GM12878 (cell line): ENCODE data around the gene CD86. TPM values are rescaled to one million over a fixed set of nuclear protein-coding genes. Genes with fewer than 3 reads are reported as not detected.
A peak's percentile ranks its signal among the peaks of the same experiment; 100 is the strongest.

Experiments used
- ATAC-seq: fragments of 200-7000 bp; cut with Tn5 transposase; 3 replicates; pipeline ENCODE4 v1.9.1; 2020; ENCODE audit warnings: mild to moderate bottlenecking, moderate library complexity
- BruUV-seq: library from RNA; stranded (reverse); fragments of 400-500 nt; replicated peaks from 2 replicates; lab custom pipeline; 2021; lab: Mats Ljungman, UMichigan
- CTCF ChIA-PET: fragments of 300-600 bp; sonication (Branson Sonifier 250); formaldehyde crosslinking; extraction: SDS; loops from one replicate; lab custom pipeline; 2021; ENCODE audit warnings: inconsistent platforms; lab: Yijun Ruan, JAX
- POLR2A ChIA-PET: fragments of 350-600 bp; formaldehyde crosslinking; extraction: SDS; loops from one replicate; lab custom pipeline; 2021; ENCODE audit warnings: inconsistent platforms; lab: Charles Lee
- RAD21 ChIA-PET: fragments of 300-600 bp; sonication (Branson Sonifier 250); formaldehyde crosslinking; loops from one replicate; lab custom pipeline; 2023; ENCODE audit warnings: antibody characterized with exemption; ENCODE audit not compliant: unreplicated experiment; lab: Charles Lee
- SMC1A ChIA-PET: fragments of 300-600 bp; sonication (Branson Sonifier 250); formaldehyde crosslinking; loops from one replicate; lab custom pipeline; 2023; ENCODE audit not compliant: unreplicated experiment, uncharacterized antibody; lab: Charles Lee
- DNase-seq: peaks from one replicate; pipeline ENCODE4 v3.0.0-alpha.2; 2011; ENCODE audit warnings: low read depth, low spot score
- FAIRE-seq: peaks from 3 replicates; lab custom pipeline; 2011; peaks lifted over from hg19 to GRCh38; lab: Jason Lieb, UNC
- H2AFZ ChIP-seq: 2 replicates; pipeline ENCODE4 v1.6.0; 2011; ENCODE audit warnings: low read depth, low read length, control low read depth; ENCODE audit not compliant: control insufficient read depth
- H3K27ac ChIP-seq: 2 replicates; pipeline ENCODE4 v1.5.1; 2011; ENCODE audit warnings: control low read depth; ENCODE audit not compliant: control insufficient read depth, insufficient read depth
- H3K27me3 ChIP-seq, 2 experiments: replicated peaks in 1 of 2; 2 replicates each; pipeline versions ENCODE4 v1.6.0 to v1.6.1; 2011; ENCODE audit warnings: low read length in 1 of 2; ENCODE audit not compliant: control insufficient read depth in 2 of 2, insufficient read depth in 2 of 2
- H3K36me3 ChIP-seq, 2 experiments: 2 replicates each; pipeline ENCODE4 v1.5.1; 2011; ENCODE audit warnings: low read length in 1 of 2; ENCODE audit not compliant: control insufficient read depth in 2 of 2, insufficient read depth in 2 of 2
- H3K4me1 ChIP-seq: 2 replicates; pipeline ENCODE4 v1.6.1; 2011; ENCODE audit warnings: mild to moderate bottlenecking, low read length, moderate library complexity, mixed read lengths; ENCODE audit not compliant: control insufficient read depth, insufficient read depth
- H3K4me2 ChIP-seq: 2 replicates; pipeline ENCODE4 v1.6.0; 2011; ENCODE audit warnings: control low read depth; ENCODE audit not compliant: control insufficient read depth, insufficient read depth
- H3K4me3 ChIP-seq: fragments of 200-600 bp; sonication (generic); 2 replicates; pipeline ENCODE4 v1.5.1; 2016
- H3K79me2 ChIP-seq: 2 replicates; pipeline ENCODE4 v1.6.0; 2011; ENCODE audit warnings: low read length; ENCODE audit not compliant: control insufficient read depth, insufficient read depth
- H3K9ac ChIP-seq: 2 replicates; pipeline ENCODE4 v1.8.0; 2011; ENCODE audit warnings: low read length, control low read depth, mixed read lengths; ENCODE audit not compliant: control insufficient read depth, insufficient read depth
- H3K9me3 ChIP-seq: replicated peaks from 3 replicates; pipeline ENCODE4 v1.5.1; 2011; ENCODE audit warnings: mild to moderate bottlenecking, low read length; ENCODE audit not compliant: control insufficient read depth, insufficient read depth
- H4K20me1 ChIP-seq: 2 replicates; pipeline ENCODE4 v1.6.0; 2011; ENCODE audit not compliant: control insufficient read depth, insufficient read depth
- BRCA1 ChIP-seq: IDR thresholded peaks from 2 replicates; pipeline ENCODE4 v1.6.1; 2011; ENCODE audit warnings: low read depth, low read length, improper control_type of control experiment
- CEBPB ChIP-seq, 2 experiments: fragments of 150-350 bp in 1 of 2; IDR thresholded peaks; 2 replicates each; pipeline ENCODE4 v1.6.1; 2012 to 2014; ENCODE audit warnings: low read depth in 2 of 2, low read length in 2 of 2, borderline replicate concordance in 1 of 2, inconsistent platforms in 1 of 2
- DPF2 ChIP-seq: fragments of 450-650 bp; IDR thresholded peaks from 2 replicates; pipeline ENCODE4 v1.6.1; 2017; ENCODE audit warnings: mild to moderate bottlenecking
- FOXK2 ChIP-seq: fragments of 450-650 bp; IDR thresholded peaks from 2 replicates; pipeline ENCODE4 v1.6.1; 2017; ENCODE audit warnings: mild to moderate bottlenecking, moderate library complexity
- FOXM1 ChIP-seq: IDR thresholded peaks from 2 replicates; pipeline ENCODE4 v1.6.1; 2012; ENCODE audit warnings: low read depth, mild to moderate bottlenecking, inconsistent platforms, low read length, moderate library complexity
- IRF4 ChIP-seq: IDR thresholded peaks from 2 replicates; pipeline ENCODE4 v1.6.1; 2011; ENCODE audit warnings: low read depth, low read length
- MEF2B ChIP-seq: fragments of 450-650 bp; IDR thresholded peaks from 2 replicates; pipeline ENCODE4 v1.6.1; 2018; ENCODE audit warnings: mild to moderate bottlenecking, moderate library complexity; ENCODE audit not compliant: partially characterized antibody, poor library complexity, severe bottlenecking
- MXI1 ChIP-seq: fragments of 150-350 bp; IDR thresholded peaks from 2 replicates; pipeline ENCODE4 v1.6.1; 2011; ENCODE audit warnings: low read depth, mild to moderate bottlenecking, inconsistent platforms, low read length, improper control_type of control experiment
- NR2F1 ChIP-seq: fragments of 450-650 bp; conservative IDR thresholded peaks from 2 replicates; pipeline ENCODE4 v1.6.1; 2017; ENCODE audit warnings: mild to moderate bottlenecking
- RAD51 ChIP-seq: fragments of 450-650 bp; IDR thresholded peaks from 2 replicates; pipeline ENCODE4 v1.6.1; 2016; ENCODE audit warnings: moderate library complexity, mild to moderate bottlenecking, inconsistent platforms
- RB1 ChIP-seq: fragments of 450-650 bp; formaldehyde crosslinking; IDR thresholded peaks from 2 replicates; pipeline ENCODE4 v1.6.1; 2017; ENCODE audit warnings: mild to moderate bottlenecking, borderline replicate concordance
- RCOR1 ChIP-seq: conservative IDR thresholded peaks from 2 replicates; pipeline ENCODE4 v1.6.1; 2012; ENCODE audit warnings: low read depth, low read length, improper control_type of control experiment
- SRF ChIP-seq, 2 experiments: IDR thresholded peaks; 2 replicates each; pipeline ENCODE4 v1.6.1; 2011; ENCODE audit warnings: low read depth in 2 of 2, low read length in 2 of 2, mild to moderate bottlenecking in 1 of 2, moderate library complexity in 1 of 2
- YY1 ChIP-seq: IDR thresholded peaks from 2 replicates; pipeline ENCODE4 v1.6.1; 2011; ENCODE audit warnings: low read depth, mild to moderate bottlenecking, low read length
- WGBS: methylation state at CpG from one replicate; pipeline ENCODE4 v1.1.6; 2016; ENCODE audit warnings: low lambda C conversion rate; ENCODE audit not compliant: insufficient replicate concordance, insufficient coverage; ENCODE audit errors: missing lambda C conversion rate; 5-methylcytosine and 5-hydroxymethylcytosine counted together
- in situ Hi-C: fragments of 300-500 bp; cut with MboI; formaldehyde crosslinking; loops from 9 replicates; pipeline ENCODE4 v1.14.3; 2018; ENCODE audit warnings: mixed read lengths
- intact Hi-C: fragments of 100-400 bp; cut with micrococcal nuclease; formaldehyde crosslinking; loops from one replicate; pipeline ENCODE4 v1.14.2; 2022; ENCODE audit not compliant: unreplicated experiment
- polyA plus RNA-seq, 11 experiments: library from polyadenylated mRNA; depleted of rRNA in 4 of 11; unstranded in 6 of 11; stranded (reverse) in 5 of 11; fragments of >200 nt; fragmentation: Nextera tagmentation in 4 of 11; fragmentation: Illumina TruSeq in 1 of 11; extraction: Ambion mirVana in 4 of 11; extraction: Trizol in 1 of 11; gene quantifications; 1 replicate in 1 of 11; 2 replicates in 10 of 11; pipeline versions ENCODE4 v1.2.1 to v1.2.3, GENCODE V29; 2011 to 2016; ENCODE audit warnings: inconsistent platforms in 2 of 11, missing spikeins in 2 of 11, low read depth in 1 of 11
- total RNA-seq, 4 experiments: library from RNA; depleted of rRNA in 3 of 4; stranded (reverse); fragments of >200 nt in 3 of 4; fragmentation: Illumina TruSeq in 1 of 4; extraction: Trizol in 1 of 4; gene quantifications; 2 replicates each; pipeline versions ENCODE4 v1.2.1 to v1.2.3, GENCODE V29; 2013 to 2021
- TF ChIP-seq, protein P1 (sequence below): IDR thresholded peaks from 2 replicates; pipeline ENCODE4 v1.6.1; 2011; ENCODE audit warnings: low read depth, low read length, improper control_type of control experiment, borderline replicate concordance
- TF ChIP-seq, protein P2 (sequence below): fragments of 450-650 bp; IDR thresholded peaks from 2 replicates; pipeline ENCODE4 v1.6.1; 2018; ENCODE audit warnings: borderline replicate concordance, mild to moderate bottlenecking; ENCODE audit not compliant: partially characterized antibody
- TF ChIP-seq, protein P3 (sequence below): fragments of 450-650 bp; IDR thresholded peaks from 2 replicates; pipeline ENCODE4 v1.6.1; 2018; ENCODE audit warnings: mild to moderate bottlenecking, low read depth, moderate library complexity; ENCODE audit not compliant: partially characterized antibody

CD86 gene
- total and polyA plus RNA-seq, 10 of the 15 experiments (the other 5 are each of a cell fraction or from before 2014, with no cell fraction given), result 40.9 to 100 (median 55.5) TPM

DNA sequence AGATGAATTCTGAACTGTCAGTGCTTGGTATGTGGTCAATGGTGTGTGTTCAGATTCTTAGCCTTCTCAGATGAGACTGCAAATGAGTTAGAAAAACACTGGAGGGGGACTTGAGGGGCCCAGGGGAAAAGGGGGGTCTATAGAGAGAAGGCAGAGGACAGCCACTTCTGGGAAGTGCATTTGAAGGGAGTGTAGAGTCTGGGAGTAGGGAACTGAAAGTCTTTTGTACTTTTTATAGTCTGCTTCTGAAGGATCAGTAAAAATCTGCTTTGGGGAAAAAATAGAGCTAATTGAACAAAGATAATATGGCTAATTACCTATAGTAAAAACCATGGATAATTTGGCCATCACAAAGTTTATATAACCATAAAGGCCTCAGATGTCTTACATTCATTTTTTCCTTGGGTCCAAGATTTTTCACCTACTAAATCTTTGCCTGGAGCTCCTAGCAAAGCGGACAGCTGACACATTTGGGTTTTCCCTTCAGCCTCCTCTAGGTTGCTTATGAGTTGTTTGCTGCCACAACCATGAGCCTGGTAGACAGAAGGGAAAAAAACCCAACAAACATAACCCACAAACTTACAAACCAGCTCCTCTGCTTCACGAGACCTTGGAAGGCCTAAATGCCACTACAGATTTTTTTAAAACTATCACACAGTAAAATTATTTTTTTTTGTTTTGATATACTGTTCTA is 48.8 kb downstream of the CD86 start:
- Histone ChIP-seq H3K4me2 (no peak overlapping the region), H3K4me1 (peaks cover 52% of the 10 kb centered on the region), H2AFZ (no peak overlapping the region), H3K9ac (no peak overlapping the region), H3K79me2 (0 out of 2 replicates have a peak, but pooled peaks cover 2% of the 10 kb centered on the region), H3K27me3 (no peaks in the 10 kb centered on the region), H3K9me3 (no peaks in the 10 kb centered on the region), H3K27ac (peak overlapping the region; percentile 76), H4K20me1 (no peaks in the 10 kb centered on the region), H3K36me3 (peaks cover 9 to 19% of the 10 kb centered on the region in 2 experiments; a peak in 3 of 4 replicates), H3K4me3 (no peak overlapping the region)
- DNase-seq (no peak), ATAC-seq (peak; percentile 32), FAIRE-seq (no peak)
- intact Hi-C loops, result loop anchor here (5.0 to 10.0 kb wide), 2 partner anchors 92 to 281 kb away; partner anchors contain the start of genes FAM162A and MIX23
- 19% methylated on average over 2 of the region's 2 CpGs for WGBS
- BruUV-seq, result no TSS peak
- in situ Hi-C loops, result loop anchor here (5.0 to 10.0 kb wide), 4 partner anchors 158 to 581 kb away; partner anchors contain the start of gene PARP14
- ChIA-PET CTCF (interaction anchor here (0.7 to 9.1 kb wide), 25 partner anchors 9 to 557 kb away, joined by 3 to 237 read pairs (median 11); partner anchors contain the start of genes CSTA and FAM162A), RAD21 (interaction anchor here (0.6 to 16.0 kb wide), 30 partner anchors 8 to 557 kb away, joined by 3 to 441 read pairs (median 10); partner anchors contain the start of genes CD86, FAM162A and POLQ), SMC1A (interaction anchor here (0.5 to 33.7 kb wide), 36 partner anchors 10 to 813 kb away, joined by 3 to 882 read pairs (median 5); partner anchors contain the start of genes MIX23 and POLQ), POLR2A (interaction anchor here (0.8 to 13.3 kb wide), 11 partner anchors 9 to 280 kb away, joined by 3 to 178 read pairs (median 5); partner anchors contain the start of genes FAM162A and MIX23)
- TF ChIP-seq, protein P1, sequence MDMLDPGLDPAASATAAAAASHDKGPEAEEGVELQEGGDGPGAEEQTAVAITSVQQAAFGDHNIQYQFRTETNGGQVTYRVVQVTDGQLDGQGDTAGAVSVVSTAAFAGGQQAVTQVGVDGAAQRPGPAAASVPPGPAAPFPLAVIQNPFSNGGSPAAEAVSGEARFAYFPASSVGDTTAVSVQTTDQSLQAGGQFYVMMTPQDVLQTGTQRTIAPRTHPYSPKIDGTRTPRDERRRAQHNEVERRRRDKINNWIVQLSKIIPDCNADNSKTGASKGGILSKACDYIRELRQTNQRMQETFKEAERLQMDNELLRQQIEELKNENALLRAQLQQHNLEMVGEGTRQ, result no peak
- TF ChIP-seq RB1, result no peak
- no peak; the same call in 1 of the 2 replicates for TF ChIP-seq YY1
- TF ChIP-seq IRF4, result peak; percentile 46; the same call in 1 of the 2 replicates
- TF ChIP-seq RAD51, result no peak; the same call in 1 of the 2 replicates
- TF ChIP-seq RCOR1, result no peak
- peak; percentile 70 for TF ChIP-seq MEF2B
- no peak for TF ChIP-seq CEBPB (IDR thresholded peaks at IDR 0.05; ENCODE audit: borderline replicate concordance in 1 of 2, low read depth in 2 of 2, low read length in 2 of 2)
- TF ChIP-seq BRCA1, result no peak
- TF ChIP-seq FOXK2, result no peak
- TF ChIP-seq, protein P2, sequence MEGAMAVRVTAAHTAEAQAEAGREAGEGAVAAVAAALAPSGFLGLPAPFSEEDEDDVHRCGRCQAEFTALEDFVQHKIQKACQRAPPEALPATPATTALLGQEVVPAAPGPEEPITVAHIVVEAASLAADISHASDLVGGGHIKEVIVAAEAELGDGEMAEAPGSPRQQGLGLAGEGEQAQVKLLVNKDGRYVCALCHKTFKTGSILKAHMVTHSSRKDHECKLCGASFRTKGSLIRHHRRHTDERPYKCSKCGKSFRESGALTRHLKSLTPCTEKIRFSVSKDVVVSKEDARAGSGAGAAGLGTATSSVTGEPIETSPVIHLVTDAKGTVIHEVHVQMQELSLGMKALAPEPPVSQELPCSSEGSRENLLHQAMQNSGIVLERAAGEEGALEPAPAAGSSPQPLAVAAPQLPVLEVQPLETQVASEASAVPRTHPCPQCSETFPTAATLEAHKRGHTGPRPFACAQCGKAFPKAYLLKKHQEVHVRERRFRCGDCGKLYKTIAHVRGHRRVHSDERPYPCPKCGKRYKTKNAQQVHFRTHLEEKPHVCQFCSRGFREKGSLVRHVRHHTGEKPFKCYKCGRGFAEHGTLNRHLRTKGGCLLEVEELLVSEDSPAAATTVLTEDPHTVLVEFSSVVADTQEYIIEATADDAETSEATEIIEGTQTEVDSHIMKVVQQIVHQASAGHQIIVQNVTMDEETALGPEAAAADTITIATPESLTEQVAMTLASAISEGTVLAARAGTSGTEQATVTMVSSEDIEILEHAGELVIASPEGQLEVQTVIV, result no peak
- TF ChIP-seq, protein P3, sequence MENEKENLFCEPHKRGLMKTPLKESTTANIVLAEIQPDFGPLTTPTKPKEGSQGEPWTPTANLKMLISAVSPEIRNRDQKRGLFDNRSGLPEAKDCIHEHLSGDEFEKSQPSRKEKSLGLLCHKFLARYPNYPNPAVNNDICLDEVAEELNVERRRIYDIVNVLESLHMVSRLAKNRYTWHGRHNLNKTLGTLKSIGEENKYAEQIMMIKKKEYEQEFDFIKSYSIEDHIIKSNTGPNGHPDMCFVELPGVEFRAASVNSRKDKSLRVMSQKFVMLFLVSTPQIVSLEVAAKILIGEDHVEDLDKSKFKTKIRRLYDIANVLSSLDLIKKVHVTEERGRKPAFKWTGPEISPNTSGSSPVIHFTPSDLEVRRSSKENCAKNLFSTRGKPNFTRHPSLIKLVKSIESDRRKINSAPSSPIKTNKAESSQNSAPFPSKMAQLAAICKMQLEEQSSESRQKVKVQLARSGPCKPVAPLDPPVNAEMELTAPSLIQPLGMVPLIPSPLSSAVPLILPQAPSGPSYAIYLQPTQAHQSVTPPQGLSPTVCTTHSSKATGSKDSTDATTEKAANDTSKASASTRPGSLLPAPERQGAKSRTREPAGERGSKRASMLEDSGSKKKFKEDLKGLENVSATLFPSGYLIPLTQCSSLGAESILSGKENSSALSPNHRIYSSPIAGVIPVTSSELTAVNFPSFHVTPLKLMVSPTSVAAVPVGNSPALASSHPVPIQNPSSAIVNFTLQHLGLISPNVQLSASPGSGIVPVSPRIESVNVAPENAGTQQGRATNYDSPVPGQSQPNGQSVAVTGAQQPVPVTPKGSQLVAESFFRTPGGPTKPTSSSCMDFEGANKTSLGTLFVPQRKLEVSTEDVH, result no peak
- no peak for TF ChIP-seq MXI1
- no peak for TF ChIP-seq SRF (IDR thresholded peaks at IDR 0.05; ENCODE audit: low read depth in 2 of 2, low read length in 2 of 2)
- TF ChIP-seq DPF2, result no peak
- peak; percentile 49; the same call in 1 of the 2 replicates for TF ChIP-seq FOXM1
- TF ChIP-seq NR2F1, result no peak
